Measurements from ENCODE around the gene UBL4B. TPM values are rescaled to one million over a fixed set of nuclear protein-coding genes. Genes with fewer than 3 reads are reported as not detected.

UBL4B gene
- total RNA-seq, 2 donors from 2014 or later: not detected

DNA sequence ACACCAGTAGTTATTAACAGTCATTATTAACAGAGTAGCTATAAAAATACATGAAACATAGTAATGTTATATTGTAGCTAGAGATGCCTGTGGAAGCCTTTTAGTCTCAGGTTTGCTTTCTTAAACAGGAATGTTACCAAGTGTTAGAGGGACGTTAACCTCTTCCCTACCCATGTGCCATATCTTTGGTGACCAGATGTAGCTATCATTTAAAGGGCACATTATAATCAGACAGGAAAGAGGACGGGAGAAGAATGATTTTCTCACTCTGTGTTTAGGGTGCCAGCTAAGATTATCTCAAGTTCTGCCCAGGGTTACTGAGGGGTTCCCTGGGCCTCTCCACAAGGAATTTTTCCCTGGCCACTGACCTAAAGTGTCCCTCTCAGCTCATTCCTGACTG lies 20.9 kb upstream of the UBL4B start:
- no peak for DNase-seq (ENCODE audit: low spot score)

GRCh38 chr1:110091791-110092190 lies 20.5 kb upstream of the UBL4B start:
- H3K36me3 ChIP-seq: no peaks in the 10 kb centered on the region
- H3K9me3 ChIP-seq: no peaks in the 10 kb centered on the region
- ATAC-seq (ENCODE audit: insufficient number of reproducible peaks, low FRiP score, low read depth): no peak
- H3K27me3 ChIP-seq (replicated peaks; ENCODE audit: insufficient read depth): no peaks in the 10 kb centered on the region
- no peak overlapping the region for H3K27ac ChIP-seq
- no peak overlapping the region for H3K4me3 ChIP-seq
- TF ChIP-seq CTCF (IDR thresholded peaks at IDR 0.05): no peak
- no peaks in the 10 kb centered on the region for H3K4me1 ChIP-seq (ENCODE audit: control insufficient read depth in 1 of 2, low read depth in 2 of 2)
- no peak for DNase-seq (ENCODE audit: low spot score)

More for the DNA sequence above, 20.9 kb upstream of the UBL4B start:
- H3K9me3 ChIP-seq: no peaks in the 10 kb centered on the region
- no peak overlapping the region for H3K27ac ChIP-seq
- H3K36me3 ChIP-seq: no peaks in the 10 kb centered on the region
- ATAC-seq (ENCODE audit: insufficient number of reproducible peaks, low FRiP score, low read depth): no peak
- no peaks in the 10 kb centered on the region for H3K27me3 ChIP-seq (replicated peaks; ENCODE audit: insufficient read depth)
- TF ChIP-seq CTCF (IDR thresholded peaks at IDR 0.05): no peak
- no peak overlapping the region for H3K4me3 ChIP-seq
- H3K4me1 ChIP-seq (ENCODE audit: control insufficient read depth in 1 of 2, low read depth in 2 of 2): no peaks in the 10 kb centered on the region

DNA sequence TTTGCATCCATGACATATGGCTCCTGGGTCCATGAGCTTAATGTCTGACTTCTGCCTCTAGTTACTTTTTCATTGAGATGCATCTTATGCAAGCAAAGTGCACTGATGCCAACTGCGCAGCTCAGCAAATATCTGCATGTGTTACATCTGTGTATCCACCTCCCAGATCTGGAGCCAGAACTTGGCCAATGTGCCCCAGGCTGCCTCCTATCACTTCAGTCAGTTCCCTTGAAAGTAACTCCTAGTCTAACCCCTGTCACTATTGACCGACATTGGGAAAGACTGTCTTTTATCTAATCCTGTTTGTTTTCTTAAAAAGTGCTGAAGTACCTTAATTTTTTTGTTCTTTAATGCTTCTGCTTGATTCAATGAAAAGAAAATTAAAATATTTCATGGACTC lies 19.3 kb upstream of the UBL4B start:
- DNase-seq (ENCODE audit: low spot score) (no peak), ATAC-seq (ENCODE audit: insufficient number of reproducible peaks, low FRiP score, low read depth) (no peak)
- Histone ChIP-seq H3K36me3 (no peaks in the 10 kb centered on the region), H3K27ac (no peak overlapping the region), H3K4me3 (no peak overlapping the region), H3K9me3 (no peaks in the 10 kb centered on the region), H3K4me1 (ENCODE audit: control insufficient read depth in 1 of 2, low read depth in 2 of 2) (no peaks in the 10 kb centered on the region), H3K27me3 (replicated peaks; ENCODE audit: insufficient read depth) (no peaks in the 10 kb centered on the region)
- no peak for TF ChIP-seq CTCF (IDR thresholded peaks at IDR 0.05)

DNA sequence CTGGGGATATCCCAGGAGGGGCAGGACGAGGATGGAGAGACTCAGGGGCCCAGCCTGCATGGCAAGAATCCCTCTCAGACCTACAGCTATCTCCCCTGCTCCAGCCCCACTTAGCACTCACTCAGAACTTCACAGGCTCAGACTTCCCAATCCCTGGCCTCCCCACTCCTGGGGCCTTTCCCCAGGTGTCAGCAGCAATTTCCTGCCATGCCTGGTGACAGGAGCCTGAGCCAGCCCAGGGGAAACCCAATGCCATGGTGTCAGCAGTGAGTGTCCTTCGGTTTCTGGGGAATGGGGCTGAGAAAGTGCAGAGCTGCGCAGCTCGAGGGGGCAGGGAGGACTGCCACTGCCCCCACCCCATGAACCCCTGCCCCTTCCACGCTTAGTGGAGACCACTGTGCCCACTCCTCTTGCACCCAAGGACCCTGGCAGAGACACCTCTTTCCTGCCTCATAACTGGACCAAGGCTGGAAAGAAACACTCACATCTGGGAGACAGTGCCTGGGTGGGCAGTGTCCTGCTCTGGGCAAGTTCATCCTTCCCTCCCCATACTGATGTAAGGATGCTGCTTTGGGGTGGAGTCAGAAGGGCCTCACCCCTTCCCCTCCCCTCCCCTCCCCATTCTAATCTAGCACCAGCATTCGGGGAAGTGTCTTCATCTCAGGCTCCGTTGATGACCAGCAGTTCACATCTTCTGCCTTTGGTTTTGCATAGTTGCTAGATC lies 17.1 kb upstream of the UBL4B start:
- ATAC-seq (ENCODE audit: insufficient number of reproducible peaks, low FRiP score, low read depth) (no peak), DNase-seq (ENCODE audit: low spot score) (no peak)
- H3K27ac ChIP-seq: no peak overlapping the region
- H3K9me3 ChIP-seq: no peaks in the 10 kb centered on the region
- no peaks in the 10 kb centered on the region for H3K4me1 ChIP-seq (ENCODE audit: control insufficient read depth in 1 of 2, low read depth in 2 of 2)
- H3K27me3 ChIP-seq (replicated peaks; ENCODE audit: insufficient read depth): no peaks in the 10 kb centered on the region
- TF ChIP-seq CTCF (IDR thresholded peaks at IDR 0.05): no peak
- no peak overlapping the region for H3K4me3 ChIP-seq
- H3K36me3 ChIP-seq: no peaks in the 10 kb centered on the region

DNA sequence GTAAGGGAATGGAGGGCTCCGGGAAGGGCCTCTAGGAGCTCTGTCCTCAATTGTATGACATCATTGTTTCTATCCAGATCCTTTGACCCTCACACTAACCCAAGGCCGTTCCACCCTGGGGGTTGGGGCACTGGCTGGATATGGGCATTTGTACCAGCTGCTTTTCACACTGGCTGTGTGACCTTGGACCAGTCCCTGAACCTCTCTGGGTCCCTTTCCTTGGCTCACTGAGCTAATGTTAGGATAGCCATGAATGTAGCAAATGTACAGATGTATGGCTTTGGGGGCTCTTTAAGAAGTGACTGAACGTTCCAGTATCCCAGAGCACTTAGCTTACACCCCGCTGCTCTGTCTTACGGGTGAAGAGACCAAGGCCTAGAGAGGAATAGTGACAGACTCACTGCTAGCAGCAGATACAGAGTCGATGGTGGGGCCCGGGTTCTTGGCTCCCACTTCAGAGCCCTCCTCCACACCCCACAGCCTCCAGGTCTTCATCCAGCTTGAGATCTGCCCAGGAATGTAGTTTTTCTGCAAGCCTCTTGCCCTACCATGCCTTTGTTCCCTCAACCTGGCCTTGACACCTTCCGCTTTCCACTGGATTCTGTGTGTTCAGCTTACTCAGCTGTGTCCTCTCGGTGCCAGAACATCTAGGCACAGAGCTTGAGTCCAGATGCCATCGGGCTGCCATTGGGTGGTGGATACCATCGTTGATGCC lies 14.6 kb upstream of the UBL4B start:
- Histone ChIP-seq H3K27me3 (replicated peaks; ENCODE audit: insufficient read depth) (no peaks in the 10 kb centered on the region), H3K4me1 (ENCODE audit: control insufficient read depth in 1 of 2, low read depth in 2 of 2) (no peaks in the 10 kb centered on the region), H3K9me3 (no peaks in the 10 kb centered on the region), H3K4me3 (no peak overlapping the region), H3K27ac (no peak overlapping the region), H3K36me3 (no peaks in the 10 kb centered on the region)
- no peak for TF ChIP-seq CTCF (IDR thresholded peaks at IDR 0.05)
- ATAC-seq (ENCODE audit: insufficient number of reproducible peaks, low FRiP score, low read depth): no peak
- no peak for DNase-seq (ENCODE audit: low spot score)
